ENCODE measurements around the gene SPRED2.
"Not testable (repeated sequence)": the region's sequence is repeated elsewhere in the genome, so short reads cannot be mapped to it uniquely, and the experiment has no call there.

Gene SPRED2

GRCh38 chr2:65350651-65351056, 81.7 kb downstream of the SPRED2 start:
- H3K4me3 ChIP-seq (ENCODE audit: insufficient read depth, low read depth, low read length): no peak overlapping the region
- no peak overlapping the region for H3K27ac ChIP-seq (ENCODE audit: insufficient read depth, low read depth, low read length, poor library complexity, severe bottlenecking)
- 29 to 34% methylated on average over 6 of the region's 6 CpGs for WGBS, 2 experiments
- H3K36me3 ChIP-seq (ENCODE audit: control insufficient read depth, insufficient read depth, low read length): no peaks in the 10 kb centered on the region
- H3K27me3 ChIP-seq (ENCODE audit: control insufficient read depth, insufficient read depth, low read length, poor library complexity, severe bottlenecking): no peaks in the 10 kb centered on the region
- peaks cover 9% of the 10 kb centered on the region for H3K4me1 ChIP-seq (ENCODE audit: control insufficient read depth, insufficient read depth, low read length)
- no peaks in the 10 kb centered on the region for H3K9me3 ChIP-seq (ENCODE audit: control insufficient read depth, low read length)

- Histone ChIP-seq H3K27ac (ENCODE audit: insufficient read depth, low read depth, low read length, poor library complexity, severe bottlenecking) (no peak overlapping the region), H3K27me3 (ENCODE audit: control insufficient read depth, insufficient read depth, low read length, poor library complexity, severe bottlenecking) (no peaks in the 10 kb centered on the region), H3K4me3 (ENCODE audit: insufficient read depth, low read depth, low read length) (no peak overlapping the region), H3K4me1 (ENCODE audit: control insufficient read depth, insufficient read depth, low read length) (peaks cover 9% of the 10 kb centered on the region), H3K36me3 (ENCODE audit: control insufficient read depth, insufficient read depth, low read length) (no peaks in the 10 kb centered on the region), H3K9me3 (ENCODE audit: control insufficient read depth, low read length) (no peaks in the 10 kb centered on the region)
- WGBS, 2 experiments: 45 to 52% methylated on average over 4 of the region's 4 CpGs
Measured at GRCh38 chr2:65349863-65350262, 82.5 kb downstream of the SPRED2 start.

GRCh38 chr2:65347913-65348312, 84.5 kb downstream of the SPRED2 start:
- Histone ChIP-seq H3K4me3 (ENCODE audit: insufficient read depth, low read depth, low read length) (no peak overlapping the region), H3K4me1 (ENCODE audit: control insufficient read depth, insufficient read depth, low read length) (peaks cover 9% of the 10 kb centered on the region), H3K36me3 (ENCODE audit: control insufficient read depth, insufficient read depth, low read length) (no peaks in the 10 kb centered on the region), H3K27me3 (ENCODE audit: control insufficient read depth, insufficient read depth, low read length, poor library complexity, severe bottlenecking) (no peaks in the 10 kb centered on the region), H3K27ac (ENCODE audit: insufficient read depth, low read depth, low read length, poor library complexity, severe bottlenecking) (no peak overlapping the region), H3K9me3 (ENCODE audit: control insufficient read depth, low read length) (no peaks in the 10 kb centered on the region)
- 96 to 98% methylated on average over 2 of the region's 2 CpGs for WGBS, 2 experiments

GRCh38 chr2:65345631-65346030, 86.8 kb downstream of the SPRED2 start:
- H3K4me3 ChIP-seq (ENCODE audit: insufficient read depth, low read depth, low read length): no peak overlapping the region
- no peaks in the 10 kb centered on the region for H3K36me3 ChIP-seq (ENCODE audit: control insufficient read depth, insufficient read depth, low read length)
- WGBS, 2 experiments: 98 to 99% methylated on average over 2 to 3 of the region's 3 CpGs
- no peaks in the 10 kb centered on the region for H3K9me3 ChIP-seq (ENCODE audit: control insufficient read depth, low read length)
- peaks cover 4% of the 10 kb centered on the region for H3K4me1 ChIP-seq (ENCODE audit: control insufficient read depth, insufficient read depth, low read length)
- H3K27ac ChIP-seq (ENCODE audit: insufficient read depth, low read depth, low read length, poor library complexity, severe bottlenecking): no peak overlapping the region
- no peaks in the 10 kb centered on the region for H3K27me3 ChIP-seq (ENCODE audit: control insufficient read depth, insufficient read depth, low read length, poor library complexity, severe bottlenecking)

GRCh38 chr2:65344689-65345088, 87.7 kb downstream of the SPRED2 start:
- Histone ChIP-seq H3K9me3 (ENCODE audit: control insufficient read depth, low read length) (no peaks in the 10 kb centered on the region), H3K27ac (ENCODE audit: insufficient read depth, low read depth, low read length, poor library complexity, severe bottlenecking) (no peak overlapping the region), H3K4me3 (ENCODE audit: insufficient read depth, low read depth, low read length) (no peak overlapping the region), H3K27me3 (ENCODE audit: control insufficient read depth, insufficient read depth, low read length, poor library complexity, severe bottlenecking) (no peaks in the 10 kb centered on the region), H3K4me1 (ENCODE audit: control insufficient read depth, insufficient read depth, low read length) (peaks cover 1% of the 10 kb centered on the region), H3K36me3 (ENCODE audit: control insufficient read depth, insufficient read depth, low read length) (no peaks in the 10 kb centered on the region)
- WGBS, 2 experiments: 81% methylated on average over 15 of the region's 15 CpGs

GRCh38 chr2:65344182-65344581, 88.2 kb downstream of the SPRED2 start:
- H3K4me3 ChIP-seq (ENCODE audit: insufficient read depth, low read depth, low read length): no peak overlapping the region
- WGBS, 2 experiments: 91 to 93% methylated on average over 4 of the region's 4 CpGs
- no peaks in the 10 kb centered on the region for H3K36me3 ChIP-seq (ENCODE audit: control insufficient read depth, insufficient read depth, low read length)
- H3K4me1 ChIP-seq (ENCODE audit: control insufficient read depth, insufficient read depth, low read length): no peaks in the 10 kb centered on the region
- H3K9me3 ChIP-seq (ENCODE audit: control insufficient read depth, low read length): no peaks in the 10 kb centered on the region
- H3K27ac ChIP-seq (ENCODE audit: insufficient read depth, low read depth, low read length, poor library complexity, severe bottlenecking): no peak overlapping the region
- no peaks in the 10 kb centered on the region for H3K27me3 ChIP-seq (ENCODE audit: control insufficient read depth, insufficient read depth, low read length, poor library complexity, severe bottlenecking)

- H3K27ac ChIP-seq (ENCODE audit: insufficient read depth, low read depth, low read length, poor library complexity, severe bottlenecking): no peak overlapping the region
- H3K36me3 ChIP-seq (ENCODE audit: control insufficient read depth, insufficient read depth, low read length): no peaks in the 10 kb centered on the region
- H3K4me1 ChIP-seq (ENCODE audit: control insufficient read depth, insufficient read depth, low read length): no peaks in the 10 kb centered on the region
- no peaks in the 10 kb centered on the region for H3K9me3 ChIP-seq (ENCODE audit: control insufficient read depth, low read length)
- H3K27me3 ChIP-seq (ENCODE audit: control insufficient read depth, insufficient read depth, low read length, poor library complexity, severe bottlenecking): no peaks in the 10 kb centered on the region
- no peak overlapping the region for H3K4me3 ChIP-seq (ENCODE audit: insufficient read depth, low read depth, low read length)
Measured at GRCh38 chr2:65343386-65343785, 89.0 kb downstream of the SPRED2 start.

- 92 to 95% methylated on average over 9 of the region's 9 CpGs for WGBS, 2 experiments
- H3K36me3 ChIP-seq (ENCODE audit: control insufficient read depth, insufficient read depth, low read length): no peaks in the 10 kb centered on the region
- no peaks in the 10 kb centered on the region for H3K9me3 ChIP-seq (ENCODE audit: control insufficient read depth, low read length)
- H3K27ac ChIP-seq (ENCODE audit: insufficient read depth, low read depth, low read length, poor library complexity, severe bottlenecking): no peak overlapping the region
- no peaks in the 10 kb centered on the region for H3K4me1 ChIP-seq (ENCODE audit: control insufficient read depth, insufficient read depth, low read length)
- no peak overlapping the region for H3K4me3 ChIP-seq (ENCODE audit: insufficient read depth, low read depth, low read length)
- no peaks in the 10 kb centered on the region for H3K27me3 ChIP-seq (ENCODE audit: control insufficient read depth, insufficient read depth, low read length, poor library complexity, severe bottlenecking)
Measured at GRCh38 chr2:65340898-65341681, 91.3 kb downstream of the SPRED2 start.

- Histone ChIP-seq H3K4me3 (ENCODE audit: insufficient read depth, low read depth, low read length) (no peak overlapping the region), H3K9me3 (ENCODE audit: control insufficient read depth, low read length) (no peaks in the 10 kb centered on the region), H3K4me1 (ENCODE audit: control insufficient read depth, insufficient read depth, low read length) (no peaks in the 10 kb centered on the region), H3K36me3 (ENCODE audit: control insufficient read depth, insufficient read depth, low read length) (no peaks in the 10 kb centered on the region), H3K27ac (ENCODE audit: insufficient read depth, low read depth, low read length, poor library complexity, severe bottlenecking) (no peak overlapping the region), H3K27me3 (ENCODE audit: control insufficient read depth, insufficient read depth, low read length, poor library complexity, severe bottlenecking) (no peaks in the 10 kb centered on the region)
Measured at GRCh38 chr2:65339648-65340047, 92.8 kb downstream of the SPRED2 start.

- H3K36me3 ChIP-seq (ENCODE audit: control insufficient read depth, insufficient read depth, low read length): not testable (repeated sequence)
- 97% methylated on average over 27 to 35 of the region's 39 CpGs for WGBS, 2 experiments
Measured at GRCh38 chr2:65338830-65339495, 93.4 kb downstream of the SPRED2 start.

More at GRCh38 chr2:65338830-65339495, 93.4 kb downstream of the SPRED2 start:
- not testable (repeated sequence) for H3K27me3 ChIP-seq (ENCODE audit: control insufficient read depth, insufficient read depth, low read length, poor library complexity, severe bottlenecking); H3K27ac ChIP-seq (ENCODE audit: insufficient read depth, low read depth, low read length, poor library complexity, severe bottlenecking); H3K9me3 ChIP-seq (ENCODE audit: control insufficient read depth, low read length); H3K4me1 ChIP-seq (ENCODE audit: control insufficient read depth, insufficient read depth, low read length); H3K4me3 ChIP-seq (ENCODE audit: insufficient read depth, low read depth, low read length)

Data from ectodermal cell (in vitro differentiated cells).